ENCODE results near the gene PAX7. TPM values are rescaled to one million over a fixed set of nuclear protein-coding genes. Genes with fewer than 3 reads are reported as not detected.

The PAX7 gene
- polyA plus RNA-seq, 1 donor from 2014 or later = not detected

DNA sequence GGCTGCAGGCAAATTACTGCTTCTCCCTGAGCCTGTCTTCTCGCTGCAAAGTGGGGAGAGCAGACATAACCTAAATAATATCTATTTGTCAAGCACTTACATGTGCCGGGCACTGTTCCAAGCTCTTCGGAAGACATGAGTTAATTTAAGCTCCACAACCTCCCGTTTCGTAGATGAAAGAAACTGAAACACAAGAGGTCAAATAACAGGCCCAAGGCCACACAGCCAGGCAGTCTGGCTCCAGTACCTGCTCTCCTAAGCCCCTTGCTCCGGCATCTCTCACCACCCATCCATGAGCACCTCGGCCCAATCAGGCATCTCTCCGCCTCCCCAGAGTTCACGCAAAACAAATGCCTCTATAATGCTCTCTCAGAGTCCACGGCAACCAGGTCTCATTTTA is 163.4 kb downstream of the PAX7 start:
- no peaks in the 10 kb centered on the region for H4K20me1 ChIP-seq (ENCODE audit: insufficient read depth)

DNA sequence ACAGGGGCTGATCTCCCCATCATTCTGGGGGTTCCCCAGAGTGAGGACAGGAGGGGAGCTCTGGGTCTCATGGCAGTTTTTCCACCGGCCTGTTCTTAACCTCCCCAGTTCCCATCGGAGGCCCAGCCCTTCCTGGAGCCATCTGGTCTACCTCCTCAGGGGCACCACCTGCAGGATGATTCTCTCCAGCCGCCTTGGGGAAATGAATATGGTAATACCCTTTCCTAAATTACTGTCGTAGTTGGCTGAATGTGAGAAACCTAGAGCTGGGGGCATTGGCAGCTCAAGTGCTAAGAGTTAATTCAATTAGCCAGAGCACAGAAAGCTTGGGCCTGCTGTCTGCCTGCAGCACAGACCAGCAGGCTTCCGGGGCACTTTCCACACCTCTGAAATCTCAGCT is 163.9 kb downstream of the PAX7 start:
- Histone ChIP-seq H3K9ac (ENCODE audit: low read length) (no peak overlapping the region), H3K9me3 (ENCODE audit: low read length) (no peaks in the 10 kb centered on the region), H4K20me1 (ENCODE audit: insufficient read depth) (no peaks in the 10 kb centered on the region), H3K4me3 (ENCODE audit: low read length) (no peak overlapping the region), H2AFZ (ENCODE audit: low read depth, low read length) (no peak overlapping the region), H3K9me2 (ENCODE audit: insufficient read depth, low read length) (no peaks in the 10 kb centered on the region), H3F3A (ENCODE audit: insufficient read depth, low read length, poor library complexity, severe bottlenecking) (no peaks in the 10 kb centered on the region), H3K36me3 (ENCODE audit: insufficient read depth, low read length) (no peaks in the 10 kb centered on the region), H3K27ac (ENCODE audit: low read length) (no peak overlapping the region), H3K4me2 (ENCODE audit: low read length) (no peak overlapping the region), H3K79me2 (replicated peaks; ENCODE audit: insufficient read depth, low read length) (no peaks in the 10 kb centered on the region), H3K27me3 (ENCODE audit: insufficient read depth, low read depth, low read length) (no peaks in the 10 kb centered on the region)
- TF ChIP-seq RAD21 (conservative IDR thresholded peaks at IDR 0.05) (no peak), EP300 (conservative IDR thresholded peaks at IDR 0.05; ENCODE audit: poor library complexity, severe bottlenecking) (no peak), EZH2 (IDR thresholded peaks at IDR 0.05; ENCODE audit: borderline replicate concordance, insufficient read depth, low read length, poor library complexity, severe bottlenecking) (no peak), REST (IDR thresholded peaks at IDR 0.05; ENCODE audit: borderline replicate concordance) (no peak), TAF1 (IDR thresholded peaks at IDR 0.05; ENCODE audit: low read depth) (no peak), MXI1 (conservative IDR thresholded peaks at IDR 0.05; ENCODE audit: poor library complexity, severe bottlenecking) (no peak), SMC3 (conservative IDR thresholded peaks at IDR 0.05; ENCODE audit: poor library complexity) (no peak), POLR2AphosphoS5 (IDR thresholded peaks at IDR 0.05) (no peak)
- TF ChIP-seq, protein P1, sequence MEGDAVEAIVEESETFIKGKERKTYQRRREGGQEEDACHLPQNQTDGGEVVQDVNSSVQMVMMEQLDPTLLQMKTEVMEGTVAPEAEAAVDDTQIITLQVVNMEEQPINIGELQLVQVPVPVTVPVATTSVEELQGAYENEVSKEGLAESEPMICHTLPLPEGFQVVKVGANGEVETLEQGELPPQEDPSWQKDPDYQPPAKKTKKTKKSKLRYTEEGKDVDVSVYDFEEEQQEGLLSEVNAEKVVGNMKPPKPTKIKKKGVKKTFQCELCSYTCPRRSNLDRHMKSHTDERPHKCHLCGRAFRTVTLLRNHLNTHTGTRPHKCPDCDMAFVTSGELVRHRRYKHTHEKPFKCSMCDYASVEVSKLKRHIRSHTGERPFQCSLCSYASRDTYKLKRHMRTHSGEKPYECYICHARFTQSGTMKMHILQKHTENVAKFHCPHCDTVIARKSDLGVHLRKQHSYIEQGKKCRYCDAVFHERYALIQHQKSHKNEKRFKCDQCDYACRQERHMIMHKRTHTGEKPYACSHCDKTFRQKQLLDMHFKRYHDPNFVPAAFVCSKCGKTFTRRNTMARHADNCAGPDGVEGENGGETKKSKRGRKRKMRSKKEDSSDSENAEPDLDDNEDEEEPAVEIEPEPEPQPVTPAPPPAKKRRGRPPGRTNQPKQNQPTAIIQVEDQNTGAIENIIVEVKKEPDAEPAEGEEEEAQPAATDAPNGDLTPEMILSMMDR (IDR thresholded peaks at IDR 0.05; ENCODE audit: poor library complexity, severe bottlenecking) = no peak

More for the DNA sequence above, 163.4 kb downstream of the PAX7 start:
- Histone ChIP-seq H3K4me3 (ENCODE audit: low read length) (no peak overlapping the region), H3K36me3 (ENCODE audit: insufficient read depth, low read length) (no peaks in the 10 kb centered on the region), H3K27me3 (ENCODE audit: insufficient read depth, low read depth, low read length) (no peaks in the 10 kb centered on the region), H3K9ac (ENCODE audit: low read length) (no peak overlapping the region), H2AFZ (ENCODE audit: low read depth, low read length) (no peak overlapping the region), H3K9me3 (ENCODE audit: low read length) (no peaks in the 10 kb centered on the region), H3K9me2 (ENCODE audit: insufficient read depth, low read length) (no peaks in the 10 kb centered on the region), H3K79me2 (replicated peaks; ENCODE audit: insufficient read depth, low read length) (no peaks in the 10 kb centered on the region), H3F3A (ENCODE audit: insufficient read depth, low read length, poor library complexity, severe bottlenecking) (no peaks in the 10 kb centered on the region), H3K27ac (ENCODE audit: low read length) (no peak overlapping the region), H3K4me2 (ENCODE audit: low read length) (no peak overlapping the region)
- TF ChIP-seq EZH2 (IDR thresholded peaks at IDR 0.05; ENCODE audit: borderline replicate concordance, insufficient read depth, low read length, poor library complexity, severe bottlenecking) = no peak
- no peak for TF ChIP-seq REST (IDR thresholded peaks at IDR 0.05; ENCODE audit: borderline replicate concordance)
- TF ChIP-seq, protein P1 (IDR thresholded peaks at IDR 0.05; ENCODE audit: poor library complexity, severe bottlenecking) = no peak
- no peak for TF ChIP-seq TAF1 (IDR thresholded peaks at IDR 0.05; ENCODE audit: low read depth)
- no peak for TF ChIP-seq MXI1 (conservative IDR thresholded peaks at IDR 0.05; ENCODE audit: poor library complexity, severe bottlenecking)
- TF ChIP-seq RAD21 (conservative IDR thresholded peaks at IDR 0.05) = no peak
- TF ChIP-seq POLR2AphosphoS5 (IDR thresholded peaks at IDR 0.05) = no peak
